Dermis blood vessel endothelial cell (primary cell): ENCODE measurements around the gene HES6. TPM values are rescaled to one million over a fixed set of nuclear protein-coding genes. Genes with fewer than 3 reads are reported as not detected.

Experiments
- total RNA-seq: library from RNA; depleted of rRNA; stranded (reverse); fragments of >200 nt; gene quantifications from 2 replicates; pipeline ENCODE4 v1.2.3, GENCODE V29; 2014

The HES6 gene
- total RNA-seq, 1 donor from 2014 or later, result 2.2 TPM

Other genes starting within 250 kb of the HES6 start
- 15.1 and 26.3 TPM in 2 replicates for gene SCLY, start 179.0 kb downstream of the HES6 start, total RNA-seq
- not detected in 2 replicates for gene ESPNL, start 139.7 kb downstream of the HES6 start, total RNA-seq
- not detected in 2 replicates for gene KLHL30, start 101.4 kb downstream of the HES6 start, total RNA-seq
- 0.34 and 0.47 TPM in 2 replicates for gene ERFE, start 81.1 kb downstream of the HES6 start, total RNA-seq
- 17.7 and 18.7 TPM in 2 replicates for gene ILKAP, start 36.3 kb downstream of the HES6 start, total RNA-seq
- 1.2 and 3.0 TPM in 2 replicates for gene PER2, start 48.6 kb upstream of the HES6 start, total RNA-seq
- gene TRAF3IP1, start 80.5 kb upstream of the HES6 start, total RNA-seq, result 7.3 and 8.7 TPM in 2 replicates
- 8.5 and 24.3 TPM in 2 replicates for gene ASB1, start 186.9 kb upstream of the HES6 start, total RNA-seq